Bronchial epithelial cell (primary cell): ENCODE results near the gene EFNB2. TPM values are rescaled to one million over a fixed set of nuclear protein-coding genes. Genes with fewer than 3 reads are reported as not detected.

ENCODE experiments used
- DNase-seq: peaks from one replicate; pipeline ENCODE4 v3.0.0-alpha.2; 2010; ENCODE audit warnings: low read depth
- FAIRE-seq: peaks from 2 replicates; lab custom pipeline; 2011; peaks lifted over from hg19 to GRCh38; lab: Jason Lieb, UNC
- H3K27me3 ChIP-seq: 2 replicates; pipeline ENCODE4 v1.5.1; 2011; ENCODE audit warnings: low read length; ENCODE audit not compliant: control insufficient read depth, insufficient read depth
- H3K36me3 ChIP-seq: 2 replicates; pipeline ENCODE4 v1.5.1; 2011; ENCODE audit warnings: low read length; ENCODE audit not compliant: control insufficient read depth, insufficient read depth
- H3K4me3 ChIP-seq: 2 replicates; pipeline ENCODE4 v1.5.1; 2011; ENCODE audit warnings: mild to moderate bottlenecking, low read depth, low read length, control low read depth
- CTCF ChIP-seq: IDR thresholded peaks from 2 replicates; pipeline ENCODE4 v1.5.1; 2011; ENCODE audit warnings: mild to moderate bottlenecking, moderate library complexity, low read length, control low read depth, inconsistent platforms; ENCODE audit not compliant: insufficient read depth, severe bottlenecking
- total RNA-seq: library from RNA; depleted of rRNA; stranded (reverse); fragments of >200 nt; gene quantifications from 2 replicates; pipeline ENCODE4 v1.2.1, GENCODE V29; 2014

Gene EFNB2
- total RNA-seq, 1 donor from 2014 or later: 11.3 TPM

- FAIRE-seq: no peak
- DNase-seq: peak; percentile 64
- no peaks in the 10 kb centered on the region for H3K27me3 ChIP-seq
- H3K36me3 ChIP-seq: peaks cover 4% of the 10 kb centered on the region
- no peak for TF ChIP-seq CTCF
- no peak overlapping the region for H3K4me3 ChIP-seq
These were observed 14.2 kb downstream of the EFNB2 start for GRCh38 chr13:106521095-106521799.

- TF ChIP-seq CTCF: peak; percentile 21
These were observed 15.0 kb downstream of the EFNB2 start for GRCh38 chr13:106520251-106521054.

GRCh38 chr13:106518512-106518911 is 16.9 kb downstream of the EFNB2 start:
- peaks cover 4% of the 10 kb centered on the region for H3K36me3 ChIP-seq
- DNase-seq: no peak
- H3K4me3 ChIP-seq: no peak overlapping the region
- TF ChIP-seq CTCF: no peak
- no peak for FAIRE-seq
- no peaks in the 10 kb centered on the region for H3K27me3 ChIP-seq

More at GRCh38 chr13:106520251-106521054, 15.0 kb downstream of the EFNB2 start:
- H3K36me3 ChIP-seq: peaks cover 4% of the 10 kb centered on the region
- FAIRE-seq (no peak), DNase-seq (no peak)
- no peak overlapping the region for H3K4me3 ChIP-seq
- no peaks in the 10 kb centered on the region for H3K27me3 ChIP-seq

GRCh38 chr13:106517109-106517847 is 18.2 kb downstream of the EFNB2 start:
- FAIRE-seq (peak; percentile 73), DNase-seq (no peak)
- Histone ChIP-seq H3K4me3 (no peak overlapping the region), H3K36me3 (peaks cover 4% of the 10 kb centered on the region), H3K27me3 (no peaks in the 10 kb centered on the region)
- TF ChIP-seq CTCF: no peak

- FAIRE-seq: no peak
- Histone ChIP-seq H3K27me3 (no peaks in the 10 kb centered on the region), H3K4me3 (no peak overlapping the region), H3K36me3 (peaks cover 7% of the 10 kb centered on the region)
- DNase-seq: no peak
- TF ChIP-seq CTCF: no peak
These were observed 19.7 kb downstream of the EFNB2 start for GRCh38 chr13:106515635-106516254.
